ENCODE measurements around the gene CXCR4. TPM values are rescaled to one million over a fixed set of nuclear protein-coding genes. Genes with fewer than 3 reads are reported as not detected.
"Not testable (repeated sequence)": the region's sequence is repeated elsewhere in the genome, so short reads cannot be mapped to it uniquely, and the experiment has no call there.

Gene CXCR4
- total RNA-seq, 1 experiment from 2014 or later: 0.06 TPM

GRCh38 chr2:136077107-136077506 lies 40.8 kb downstream of the CXCR4 start:
- DNase-seq (ENCODE audit: low spot score): no peak

- no peak for DNase-seq (ENCODE audit: low spot score)
Observed at GRCh38 chr2:136075476-136075875, 42.5 kb downstream of the CXCR4 start.

- no peak for DNase-seq (ENCODE audit: low spot score)
Observed at GRCh38 chr2:136072621-136073020, 45.3 kb downstream of the CXCR4 start.

- DNase-seq (ENCODE audit: low spot score): not testable (repeated sequence)
Observed at GRCh38 chr2:136071887-136072286, 46.1 kb downstream of the CXCR4 start.

- DNase-seq (ENCODE audit: low spot score): no peak
Observed at GRCh38 chr2:136070913-136071312, 47.0 kb downstream of the CXCR4 start.

GRCh38 chr2:136069773-136070172 lies 48.2 kb downstream of the CXCR4 start:
- DNase-seq (ENCODE audit: low spot score): no peak

- no peak for DNase-seq (ENCODE audit: low spot score)
Observed at GRCh38 chr2:136068581-136069227, 49.2 kb downstream of the CXCR4 start.

GRCh38 chr2:136067897-136068580 lies 49.9 kb downstream of the CXCR4 start:
- DNase-seq (ENCODE audit: low spot score): no peak

- no peak for DNase-seq (ENCODE audit: low spot score)
Observed at GRCh38 chr2:136067459-136067858, 50.5 kb downstream of the CXCR4 start.

GRCh38 chr2:136065907-136066306 lies 52.0 kb downstream of the CXCR4 start:
- DNase-seq (ENCODE audit: low spot score): no peak

GRCh38 chr2:136065384-136065783 lies 52.6 kb downstream of the CXCR4 start:
- no peak for DNase-seq (ENCODE audit: low spot score)

Other genes starting within 250 kb of the CXCR4 start
- 23.6 and 31.1 TPM in 2 replicates for gene MCM6, start 241.7 kb downstream of the CXCR4 start, total RNA-seq (2014; rRNA removed; shearing (Covaris generic))
- 94.4 and 100 TPM in 2 replicates for gene DARS1, start 132.5 kb downstream of the CXCR4 start, total RNA-seq (2014; rRNA removed; shearing (Covaris generic))

All from H4 (cell line).